Osteoblast (primary cell): ENCODE data around the gene HCAR3. TPM values are rescaled to one million over a fixed set of nuclear protein-coding genes. Genes with fewer than 3 reads are reported as not detected.
"Not testable (repeated sequence)": the region's sequence is repeated elsewhere in the genome, so short reads cannot be mapped to it uniquely, and the experiment has no call there.

Source experiments
- DNase-seq: peaks from one replicate; pipeline ENCODE4 v3.0.0; 2011; ENCODE audit warnings: low spot score, mixed read lengths; ENCODE audit not compliant: insufficient read length; ENCODE audit errors: missing footprints
- H2AFZ ChIP-seq: 2 replicates; pipeline ENCODE4 v1.6.0; 2011; ENCODE audit warnings: mild to moderate bottlenecking, low read length
- H3K27ac ChIP-seq: 2 replicates; pipeline ENCODE4 v1.5.1; 2011; ENCODE audit warnings: mild to moderate bottlenecking, low read depth, low read length, moderate library complexity
- H3K27me3 ChIP-seq: 2 replicates; pipeline ENCODE4 v1.6.0; 2012; ENCODE audit warnings: mild to moderate bottlenecking, control low read depth, inconsistent platforms, low read length, moderate library complexity; ENCODE audit not compliant: insufficient read depth
- H3K36me3 ChIP-seq: 2 replicates; pipeline ENCODE4 v1.5.1; 2011; ENCODE audit warnings: mild to moderate bottlenecking, low read length, control low read depth, moderate library complexity; ENCODE audit not compliant: insufficient read depth
- H3K4me1 ChIP-seq: 2 replicates; pipeline ENCODE4 v1.5.1; 2011; ENCODE audit warnings: mild to moderate bottlenecking, low read length, control low read depth, moderate library complexity; ENCODE audit not compliant: insufficient read depth
- H3K4me2 ChIP-seq: 2 replicates; pipeline ENCODE4 v1.6.0; 2011; ENCODE audit warnings: mild to moderate bottlenecking, low read length; ENCODE audit not compliant: insufficient read depth
- H3K4me3 ChIP-seq: fragments of 200-600 bp; sonication (generic); 3 replicates; pipeline ENCODE4 v1.5.1; 2012; ENCODE audit warnings: mild to moderate bottlenecking, low read length, inconsistent platforms; ENCODE audit not compliant: insufficient read depth
- H3K79me2 ChIP-seq: 2 replicates; pipeline ENCODE4 v1.6.0; 2012; ENCODE audit warnings: mild to moderate bottlenecking, low read length, control low read depth, inconsistent platforms; ENCODE audit not compliant: insufficient read depth
- H3K9me3 ChIP-seq: 2 replicates; pipeline ENCODE4 v1.5.1; 2011; ENCODE audit warnings: low read depth, low read length, control low read depth
- H4K20me1 ChIP-seq: 2 replicates; pipeline ENCODE4 v1.6.0; 2012; ENCODE audit warnings: mild to moderate bottlenecking, low read length, control low read depth; ENCODE audit not compliant: insufficient read depth
- total RNA-seq: library from RNA; depleted of rRNA; stranded (reverse); fragments of >200 nt; gene quantifications from 2 replicates; pipeline ENCODE4 v1.2.3, GENCODE V29; 2012
- TF ChIP-seq, protein P1 (sequence below): IDR thresholded peaks from 2 replicates; pipeline ENCODE4 v1.5.1; 2011; ENCODE audit warnings: mild to moderate bottlenecking, low read depth, low read length, moderate library complexity; ENCODE audit errors: extremely low read depth

HCAR3 gene
- total RNA-seq, 1 donor, result not detected

DNA sequence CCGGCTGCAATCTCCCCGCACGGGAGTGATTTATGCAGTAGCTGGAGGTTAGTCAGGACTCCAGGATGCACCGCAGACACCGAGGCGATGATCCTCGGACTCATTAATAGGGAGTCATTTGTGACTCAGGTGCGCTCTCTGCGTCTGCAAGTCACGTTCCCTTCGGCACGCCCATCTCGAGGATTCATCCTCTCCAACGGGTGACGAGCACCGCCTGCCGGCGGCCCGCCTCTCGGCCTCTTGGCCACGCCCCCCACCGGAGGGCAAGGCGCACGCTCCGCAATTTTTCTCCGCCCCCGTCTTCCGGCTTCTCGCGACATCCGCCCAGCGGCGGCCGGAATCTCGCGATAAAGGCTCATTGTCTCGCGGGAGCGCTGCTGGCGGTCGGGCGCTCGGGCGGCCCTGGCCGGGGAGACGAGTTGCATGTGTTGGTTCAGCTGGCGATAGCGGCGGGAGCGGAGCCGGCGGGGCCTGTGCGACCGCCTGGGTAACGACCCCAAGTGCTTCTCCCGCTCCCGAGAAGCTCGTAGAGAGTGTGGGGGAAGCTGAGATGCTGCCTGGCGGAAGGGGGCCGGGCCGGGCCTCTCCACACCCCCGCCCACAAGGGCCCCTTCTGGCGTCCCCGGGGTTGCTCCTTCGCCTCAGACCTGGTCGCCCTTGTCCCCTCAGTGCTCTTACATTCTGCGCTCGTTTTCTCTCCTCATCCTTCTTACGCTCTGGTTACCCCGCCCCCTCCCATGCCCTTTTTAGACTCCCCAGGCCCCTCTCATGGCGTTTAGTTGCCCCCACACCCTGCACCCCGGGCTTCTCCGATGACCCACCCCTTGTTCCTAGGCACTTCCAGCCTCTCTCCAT lies 36.1 kb upstream of the HCAR3 start, which contains the start of gene DENR:
Gene DENR, plus strand, starts transcription at position 361 of the 855 bp plus-strand sequence. CDS start 878 bp downstream, outside the sequence.
- peak within 1 kb of the TSS; percentile 95 for H2AFZ ChIP-seq
- peaks cover 35% of the 10 kb centered on the region for H3K36me3 ChIP-seq

DNA sequence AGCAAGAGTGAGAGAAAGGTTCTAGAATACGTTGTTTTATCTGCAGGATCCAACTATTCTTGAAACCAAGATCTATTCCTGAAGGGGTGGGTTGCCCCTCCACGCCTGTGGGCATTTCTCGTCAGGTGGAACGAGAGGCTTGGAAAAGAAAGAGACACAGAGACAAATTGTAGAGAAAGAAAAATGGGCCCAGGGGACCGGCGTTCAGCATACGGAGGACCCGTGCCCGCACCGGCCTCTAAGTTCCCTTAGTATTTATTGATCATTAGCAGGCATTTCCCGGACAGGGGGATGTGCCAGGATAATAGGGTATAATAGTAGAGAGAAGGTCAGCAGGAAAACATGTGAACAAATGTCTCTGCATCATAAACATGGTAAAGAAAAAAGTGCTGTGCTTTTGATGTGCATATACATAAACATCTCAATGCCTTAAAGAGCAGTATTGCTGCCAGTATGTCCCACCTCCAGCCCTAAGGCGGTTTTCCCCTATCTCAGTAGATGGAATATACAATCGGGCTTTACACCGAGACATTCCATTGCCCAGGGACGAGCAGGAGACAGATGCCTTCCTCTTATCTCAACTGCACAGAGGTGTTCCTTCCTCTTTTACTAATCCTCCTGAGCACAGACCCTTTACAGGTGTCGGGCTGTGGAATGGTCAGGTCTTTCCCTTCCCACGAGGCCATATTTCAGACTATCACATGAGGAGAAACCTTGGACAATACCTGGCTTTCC lies 34.3 kb upstream of the HCAR3 start:
- not testable (repeated sequence) for H2AFZ ChIP-seq, H4K20me1 ChIP-seq, H3K4me3 ChIP-seq, H3K4me2 ChIP-seq, DNase-seq, H3K27me3 ChIP-seq, H3K9me3 ChIP-seq, H3K27ac ChIP-seq
- peaks cover 29% of the 10 kb centered on the region for H3K79me2 ChIP-seq
- H3K4me1 ChIP-seq, result peaks cover 10% of the 10 kb centered on the region
- peaks cover 20% of the 10 kb centered on the region for H3K36me3 ChIP-seq

More for the DNA sequence above, 36.1 kb upstream of the HCAR3 start, which contains the start of gene DENR:
- H3K9me3 ChIP-seq, result no peaks in the 10 kb centered on the region
- TF ChIP-seq, protein P1, sequence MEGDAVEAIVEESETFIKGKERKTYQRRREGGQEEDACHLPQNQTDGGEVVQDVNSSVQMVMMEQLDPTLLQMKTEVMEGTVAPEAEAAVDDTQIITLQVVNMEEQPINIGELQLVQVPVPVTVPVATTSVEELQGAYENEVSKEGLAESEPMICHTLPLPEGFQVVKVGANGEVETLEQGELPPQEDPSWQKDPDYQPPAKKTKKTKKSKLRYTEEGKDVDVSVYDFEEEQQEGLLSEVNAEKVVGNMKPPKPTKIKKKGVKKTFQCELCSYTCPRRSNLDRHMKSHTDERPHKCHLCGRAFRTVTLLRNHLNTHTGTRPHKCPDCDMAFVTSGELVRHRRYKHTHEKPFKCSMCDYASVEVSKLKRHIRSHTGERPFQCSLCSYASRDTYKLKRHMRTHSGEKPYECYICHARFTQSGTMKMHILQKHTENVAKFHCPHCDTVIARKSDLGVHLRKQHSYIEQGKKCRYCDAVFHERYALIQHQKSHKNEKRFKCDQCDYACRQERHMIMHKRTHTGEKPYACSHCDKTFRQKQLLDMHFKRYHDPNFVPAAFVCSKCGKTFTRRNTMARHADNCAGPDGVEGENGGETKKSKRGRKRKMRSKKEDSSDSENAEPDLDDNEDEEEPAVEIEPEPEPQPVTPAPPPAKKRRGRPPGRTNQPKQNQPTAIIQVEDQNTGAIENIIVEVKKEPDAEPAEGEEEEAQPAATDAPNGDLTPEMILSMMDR, result peak; percentile 91
- H4K20me1 ChIP-seq, result peaks cover 4% of the 10 kb centered on the region
- H3K4me3 ChIP-seq, result peak within 1 kb of the TSS; percentile 97
- H3K79me2 ChIP-seq, result peaks cover 45% of the 10 kb centered on the region
- H3K27me3 ChIP-seq, result no peaks in the 10 kb centered on the region
- peak; percentile 96 for DNase-seq
- H3K4me1 ChIP-seq, result peaks cover 10% of the 10 kb centered on the region
- peak within 1 kb of the TSS; percentile 99 for H3K4me2 ChIP-seq
- H3K27ac ChIP-seq, result peak within 1 kb of the TSS; percentile 85

DNA sequence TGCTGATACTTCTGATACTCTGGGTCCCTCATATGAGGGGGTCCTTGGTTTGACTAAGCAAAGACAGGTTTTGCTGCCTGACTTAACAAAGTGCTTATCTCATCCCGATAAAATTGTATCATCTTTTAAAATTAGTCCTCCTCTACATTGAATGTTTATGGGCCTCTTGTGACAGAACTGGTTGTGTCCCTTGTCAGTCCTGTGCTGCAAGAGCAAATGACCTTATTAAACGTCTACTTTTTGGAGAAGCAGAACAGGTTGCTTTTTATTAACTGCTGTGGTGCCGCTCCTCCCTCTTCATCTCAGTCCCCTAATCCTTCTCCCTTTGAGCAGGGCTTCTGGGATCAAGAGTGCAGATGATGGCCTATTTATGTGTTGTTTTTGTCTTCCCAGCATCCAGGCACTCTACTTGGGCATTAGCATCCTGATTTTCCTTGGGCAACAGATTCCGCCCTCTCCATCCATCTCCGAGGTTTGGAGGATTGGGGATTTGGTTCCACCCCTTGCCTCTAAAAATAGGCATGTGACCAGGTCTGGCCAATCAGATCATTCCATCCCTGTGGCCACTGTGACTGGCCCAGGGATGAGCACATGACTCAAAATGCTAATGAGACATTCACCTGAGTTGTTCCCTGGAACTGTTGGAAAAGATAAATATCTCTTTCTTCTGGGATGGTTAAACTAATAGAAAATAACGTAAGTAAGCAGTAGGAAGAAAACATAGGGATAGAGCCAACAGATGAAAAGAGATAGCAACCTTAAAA lies 33.1 kb upstream of the HCAR3 start:
- peaks cover 10% of the 10 kb centered on the region for H3K4me1 ChIP-seq
- no peaks in the 10 kb centered on the region for H3K27me3 ChIP-seq
- H3K9me3 ChIP-seq, result no peaks in the 10 kb centered on the region
- H3K36me3 ChIP-seq, result peaks cover 10% of the 10 kb centered on the region
- peaks cover 21% of the 10 kb centered on the region for H3K79me2 ChIP-seq
- H3K4me3 ChIP-seq, result no peak overlapping the region
- peak overlapping the region; percentile 59 for H2AFZ ChIP-seq
- no peak overlapping the region for H3K4me2 ChIP-seq
- H3K27ac ChIP-seq, result no peak overlapping the region
- H4K20me1 ChIP-seq, result no peaks in the 10 kb centered on the region
- DNase-seq, result peak; percentile 50
- TF ChIP-seq, protein P1, result no peak
